KMS-11 (cell line): ENCODE results near the gene CARD19.

Source experiments
- H2AFZ ChIP-seq: fragments of 200-600 bp; sonication (generic); 2 replicates; pipeline ENCODE4 v1.6.1; 2016; ENCODE audit warnings: antibody characterized with exemption, mixed run types, low read depth
- H3K27ac ChIP-seq: fragments of 200-600 bp; sonication (generic); 2 replicates; pipeline ENCODE4 v1.6.1; 2016; ENCODE audit warnings: mild to moderate bottlenecking, mixed run types
- H3K27me3 ChIP-seq: fragments of 200-600 bp; sonication (generic); 2 replicates; pipeline ENCODE4 v1.6.1; 2017; ENCODE audit warnings: mild to moderate bottlenecking, low read depth, mixed run types, moderate library complexity; ENCODE audit not compliant: insufficient read depth
- H3K36me3 ChIP-seq: fragments of 200-600 bp; sonication (generic); 2 replicates; pipeline ENCODE4 v1.6.1; 2017; ENCODE audit warnings: mild to moderate bottlenecking, mixed run types; ENCODE audit not compliant: insufficient read depth
- H3K4me1 ChIP-seq: fragments of 200-600 bp; sonication (generic); 2 replicates; pipeline ENCODE4 v1.6.1; 2016; ENCODE audit warnings: mild to moderate bottlenecking, low read depth, mixed run types; ENCODE audit not compliant: poor library complexity, severe bottlenecking
- H3K4me2 ChIP-seq: fragments of 200-600 bp; sonication (generic); 2 replicates; pipeline ENCODE4 v1.7.0; 2016; ENCODE audit warnings: mild to moderate bottlenecking, mixed run types
- H3K4me3 ChIP-seq: fragments of 200-600 bp; sonication (generic); IDR thresholded peaks from 2 replicates; pipeline ENCODE4 v1.6.1; 2017; ENCODE audit warnings: low read depth, low read length, mixed read lengths; ENCODE audit not compliant: insufficient read depth
- H3K79me2 ChIP-seq: fragments of 200-600 bp; sonication (generic); 2 replicates; pipeline ENCODE4 v1.6.1; 2016; ENCODE audit warnings: low read depth, mixed run types; ENCODE audit not compliant: insufficient read depth
- H3K9ac ChIP-seq: fragments of 200-600 bp; sonication (generic); 2 replicates; pipeline ENCODE4 v1.6.1; 2016; ENCODE audit warnings: mild to moderate bottlenecking, mixed run types
- H4K20me1 ChIP-seq: fragments of 200-600 bp; sonication (generic); 2 replicates; pipeline ENCODE4 v1.6.1; 2016; ENCODE audit warnings: mild to moderate bottlenecking, mixed run types; ENCODE audit not compliant: insufficient read depth
- TF ChIP-seq, protein P1 (sequence below): fragments of 200-600 bp; sonication (generic); conservative IDR thresholded peaks from 2 replicates; pipeline ENCODE4 v1.6.1; 2017; ENCODE audit warnings: low read depth, mild to moderate bottlenecking, antibody characterized with exemption, low read length, moderate library complexity, mixed read lengths

CARD19 gene

GRCh38 chr9:93051680-93052089, 44.3 kb upstream of the CARD19 start:
- Histone ChIP-seq H3K79me2 (no peaks in the 10 kb centered on the region), H3K27me3 (no peaks in the 10 kb centered on the region), H4K20me1 (no peaks in the 10 kb centered on the region), H3K4me2 (no peak overlapping the region), H3K4me3 (no peak overlapping the region), H3K9ac (no peak overlapping the region), H2AFZ (no peak overlapping the region), H3K27ac (no peak overlapping the region), H3K4me1 (peaks cover 8% of the 10 kb centered on the region), H3K36me3 (no peaks in the 10 kb centered on the region)
- TF ChIP-seq, protein P1, sequence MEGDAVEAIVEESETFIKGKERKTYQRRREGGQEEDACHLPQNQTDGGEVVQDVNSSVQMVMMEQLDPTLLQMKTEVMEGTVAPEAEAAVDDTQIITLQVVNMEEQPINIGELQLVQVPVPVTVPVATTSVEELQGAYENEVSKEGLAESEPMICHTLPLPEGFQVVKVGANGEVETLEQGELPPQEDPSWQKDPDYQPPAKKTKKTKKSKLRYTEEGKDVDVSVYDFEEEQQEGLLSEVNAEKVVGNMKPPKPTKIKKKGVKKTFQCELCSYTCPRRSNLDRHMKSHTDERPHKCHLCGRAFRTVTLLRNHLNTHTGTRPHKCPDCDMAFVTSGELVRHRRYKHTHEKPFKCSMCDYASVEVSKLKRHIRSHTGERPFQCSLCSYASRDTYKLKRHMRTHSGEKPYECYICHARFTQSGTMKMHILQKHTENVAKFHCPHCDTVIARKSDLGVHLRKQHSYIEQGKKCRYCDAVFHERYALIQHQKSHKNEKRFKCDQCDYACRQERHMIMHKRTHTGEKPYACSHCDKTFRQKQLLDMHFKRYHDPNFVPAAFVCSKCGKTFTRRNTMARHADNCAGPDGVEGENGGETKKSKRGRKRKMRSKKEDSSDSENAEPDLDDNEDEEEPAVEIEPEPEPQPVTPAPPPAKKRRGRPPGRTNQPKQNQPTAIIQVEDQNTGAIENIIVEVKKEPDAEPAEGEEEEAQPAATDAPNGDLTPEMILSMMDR, result no peak

- Histone ChIP-seq H3K79me2 (no peaks in the 10 kb centered on the region), H3K4me3 (no peak overlapping the region), H3K27ac (no peak overlapping the region), H3K27me3 (no peaks in the 10 kb centered on the region), H3K4me2 (no peak overlapping the region), H4K20me1 (no peaks in the 10 kb centered on the region), H2AFZ (no peak overlapping the region), H3K36me3 (no peaks in the 10 kb centered on the region), H3K9ac (no peak overlapping the region), H3K4me1 (peaks cover 10% of the 10 kb centered on the region)
- TF ChIP-seq, protein P1, result no peak
Observed at GRCh38 chr9:93052791-93053540, 43.1 kb upstream of the CARD19 start.

DNA sequence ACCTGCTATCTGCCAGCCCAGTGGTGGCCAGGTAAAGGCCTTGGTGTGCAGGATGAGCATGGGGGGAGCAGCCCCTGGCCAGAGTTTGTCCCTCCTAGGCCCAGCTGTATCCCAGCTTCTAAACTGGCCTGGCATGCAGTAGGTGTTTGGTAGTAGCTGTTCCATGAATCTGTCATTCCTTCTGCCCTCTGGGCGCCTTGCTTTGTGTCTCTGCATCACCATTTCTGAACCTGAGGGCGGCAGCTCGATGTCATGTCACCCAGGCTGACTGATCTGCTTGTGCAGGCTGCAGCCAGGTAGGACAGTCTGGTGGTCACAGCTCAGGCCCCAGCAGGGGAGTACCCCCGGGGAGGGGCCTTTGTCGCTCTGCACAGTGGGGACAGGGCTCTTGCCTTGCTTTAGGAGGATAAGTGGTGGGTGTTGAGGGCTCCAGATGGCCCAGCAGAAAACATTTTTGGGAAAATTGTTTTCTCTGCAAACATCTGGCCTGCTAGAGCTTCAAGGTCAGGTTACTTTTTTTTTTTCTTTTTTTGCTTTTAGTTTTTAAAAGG, 42.2 kb upstream of the CARD19 start:
- Histone ChIP-seq H3K9ac (no peak overlapping the region), H2AFZ (no peak overlapping the region), H3K4me3 (no peak overlapping the region), H3K27ac (no peak overlapping the region), H4K20me1 (no peaks in the 10 kb centered on the region), H3K36me3 (no peaks in the 10 kb centered on the region), H3K79me2 (no peaks in the 10 kb centered on the region), H3K27me3 (no peaks in the 10 kb centered on the region), H3K4me2 (no peak overlapping the region), H3K4me1 (peaks cover 14% of the 10 kb centered on the region)
- TF ChIP-seq, protein P1, result no peak

DNA sequence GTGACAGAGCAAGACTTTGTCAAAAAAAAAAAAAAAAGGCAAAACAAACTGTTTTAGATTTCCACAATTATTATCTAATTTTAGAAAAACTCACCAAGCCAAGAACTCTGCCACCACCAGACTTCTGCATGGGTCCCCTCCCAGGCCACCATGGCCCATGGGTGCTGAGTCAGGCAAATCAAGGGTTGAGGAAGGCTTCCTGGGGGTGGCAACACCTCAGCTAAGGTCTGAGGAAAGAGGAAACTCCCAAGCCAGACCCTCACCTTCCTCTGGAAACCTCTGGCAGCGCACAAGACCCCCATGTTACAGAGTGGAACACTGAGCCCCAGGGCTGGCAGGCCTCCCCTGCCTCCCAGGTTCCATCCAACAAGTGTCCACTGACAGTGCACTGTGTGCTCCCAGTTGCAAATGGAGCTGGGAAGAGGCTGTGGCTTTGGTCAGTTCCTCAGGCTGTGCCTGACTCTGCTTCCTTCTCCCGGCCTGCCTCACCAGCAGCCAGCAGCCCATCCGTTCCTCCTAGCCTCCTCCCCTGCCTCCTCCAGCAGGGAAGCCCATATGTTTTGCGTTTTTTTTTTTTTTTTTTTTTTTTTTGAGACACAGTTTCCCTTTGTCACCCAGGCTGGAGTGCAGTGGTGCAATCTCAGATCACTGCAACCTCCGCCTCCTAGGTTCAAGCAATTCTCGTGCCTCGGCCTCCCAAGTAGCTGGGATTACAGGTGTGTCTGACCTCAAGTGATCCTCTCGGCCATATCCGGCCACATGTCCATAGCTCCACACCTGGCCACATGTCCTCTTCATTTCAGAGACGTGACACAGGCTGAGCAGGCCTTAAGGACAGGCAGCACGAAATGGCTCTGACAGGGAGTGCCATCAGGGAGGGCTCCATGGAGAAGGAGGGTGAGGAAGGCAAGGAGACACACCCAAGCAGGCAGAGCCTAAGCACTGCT, 41.0 kb upstream of the CARD19 start:
- H2AFZ ChIP-seq, result no peak overlapping the region
- no peak overlapping the region for H3K9ac ChIP-seq

More for the DNA sequence above, 41.0 kb upstream of the CARD19 start:
- Histone ChIP-seq H3K4me1 (peaks cover 23% of the 10 kb centered on the region), H3K4me2 (no peak overlapping the region), H3K27ac (no peak overlapping the region), H3K27me3 (no peaks in the 10 kb centered on the region), H3K36me3 (no peaks in the 10 kb centered on the region), H4K20me1 (no peaks in the 10 kb centered on the region), H3K4me3 (no peak overlapping the region), H3K79me2 (no peaks in the 10 kb centered on the region)
- TF ChIP-seq, protein P1, result no peak
